ENCODE measurements around the gene TRPM3.

TRPM3 gene

DNA sequence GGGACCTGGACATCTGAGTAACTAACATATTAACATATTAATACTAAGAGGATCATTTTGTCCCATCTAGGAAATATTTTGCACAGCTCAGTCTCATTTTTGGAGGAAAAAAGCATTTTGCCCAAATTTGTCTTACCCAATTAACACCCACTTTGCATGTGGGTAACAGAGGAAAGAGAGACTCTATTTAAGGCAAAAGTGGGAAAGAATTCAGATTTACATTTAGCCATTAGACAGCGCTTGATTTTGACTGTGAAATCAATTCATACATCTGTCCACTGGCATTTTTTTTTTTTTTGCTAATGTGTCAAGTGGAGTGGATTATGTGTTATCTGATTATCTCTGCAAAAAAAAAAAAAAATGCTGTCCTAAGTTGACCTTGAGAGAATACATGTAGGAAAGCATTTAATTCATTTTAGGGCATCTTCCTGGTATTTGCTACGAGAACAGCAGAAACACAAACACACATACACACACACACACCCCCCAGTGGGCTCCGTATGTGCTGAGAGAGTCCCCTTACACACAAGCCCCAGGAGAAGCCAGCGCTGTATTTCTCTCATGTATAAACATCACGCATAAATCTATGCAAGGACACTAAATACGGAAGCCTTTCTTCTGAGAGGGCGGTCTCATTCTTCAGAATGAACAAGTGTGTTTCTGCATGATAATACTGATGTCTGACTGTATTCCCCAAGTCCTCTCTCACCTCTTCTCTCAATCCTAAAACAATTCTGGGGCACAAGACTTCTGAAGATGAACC, 505.0 kb downstream of the TRPM3 start:
- Histone ChIP-seq H3K9ac (ENCODE audit: low read depth, low read length) (no peak overlapping the region), H3K4me1 (ENCODE audit: insufficient read depth, low read length) (no peaks in the 10 kb centered on the region), H3K9me3 (ENCODE audit: control insufficient read depth, insufficient read depth, low read length) (no peaks in the 10 kb centered on the region), H3K36me3 (ENCODE audit: insufficient read depth, low read length) (no peaks in the 10 kb centered on the region)

DNA sequence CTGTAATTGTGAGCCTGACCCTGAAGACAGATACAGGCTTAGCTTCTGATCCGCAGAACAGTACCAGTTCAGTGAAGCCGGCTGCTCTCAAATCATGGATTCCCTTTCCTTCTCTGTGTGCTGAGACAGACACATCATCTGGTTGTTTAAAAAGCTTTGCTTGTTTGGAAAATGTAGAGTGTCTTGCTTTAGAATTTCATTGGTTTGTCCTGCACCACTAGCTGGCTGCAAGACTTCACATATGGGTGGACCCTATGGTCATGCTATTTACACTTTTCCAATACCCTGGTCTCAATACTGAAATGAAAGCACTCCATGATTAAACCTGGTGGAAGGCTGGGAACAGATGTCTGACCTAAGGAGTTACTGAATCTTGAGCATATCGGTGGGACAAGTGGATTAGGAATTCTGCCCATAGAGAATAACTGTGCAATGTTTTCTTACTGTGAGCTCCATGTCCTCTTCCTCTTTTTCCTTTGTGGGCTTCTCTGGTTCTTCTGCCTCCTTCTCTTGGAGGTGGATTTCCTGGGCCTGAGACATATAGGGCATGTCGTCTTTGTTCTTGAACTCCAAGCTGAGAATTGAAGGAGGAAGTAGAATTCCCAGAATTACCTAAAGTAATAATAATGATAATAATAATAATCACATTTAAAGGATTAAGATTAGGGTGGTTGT, 505.8 kb downstream of the TRPM3 start:
- no peaks in the 10 kb centered on the region for H3K36me3 ChIP-seq (ENCODE audit: insufficient read depth, low read length)
- H3K9ac ChIP-seq (ENCODE audit: low read depth, low read length) = no peak overlapping the region
- no peaks in the 10 kb centered on the region for H3K4me1 ChIP-seq (ENCODE audit: insufficient read depth, low read length)
- H3K9me3 ChIP-seq (ENCODE audit: control insufficient read depth, insufficient read depth, low read length) = no peaks in the 10 kb centered on the region

DNA sequence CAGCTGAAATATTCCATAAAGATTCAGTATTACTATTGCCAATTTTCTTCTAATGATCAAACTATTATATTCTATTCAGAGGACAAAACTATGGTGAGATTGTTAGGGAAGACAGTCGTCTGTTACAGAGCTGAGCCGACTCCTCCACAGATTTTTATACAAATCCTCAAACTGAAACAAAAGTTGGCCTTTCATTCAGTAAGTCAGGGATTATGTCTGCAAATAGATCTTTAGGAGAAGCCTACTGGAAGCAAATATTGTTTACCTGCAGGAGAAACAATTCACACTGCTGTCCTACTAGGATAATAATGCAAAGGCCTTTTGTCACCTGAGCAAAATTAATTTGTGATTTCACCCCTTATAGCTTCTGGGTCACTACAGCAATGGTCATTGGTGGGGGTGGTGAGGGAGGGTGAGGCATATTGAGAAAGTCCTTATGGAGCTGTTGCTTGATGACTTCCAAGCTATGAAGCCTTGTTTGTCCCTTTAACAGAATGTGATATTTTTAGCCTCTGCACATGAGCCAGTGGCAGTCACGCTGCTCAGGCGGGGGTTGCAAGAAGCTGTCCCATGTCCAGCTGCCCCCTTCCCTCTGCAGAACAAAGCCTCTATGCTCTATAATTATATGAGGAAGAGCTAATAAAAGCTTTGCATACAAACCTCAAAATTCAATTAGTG, 506.5 kb downstream of the TRPM3 start:
- Histone ChIP-seq H3K36me3 (ENCODE audit: insufficient read depth, low read length) (no peaks in the 10 kb centered on the region), H3K9ac (ENCODE audit: low read depth, low read length) (no peak overlapping the region), H3K9me3 (ENCODE audit: control insufficient read depth, insufficient read depth, low read length) (no peaks in the 10 kb centered on the region), H3K4me1 (ENCODE audit: insufficient read depth, low read length) (no peaks in the 10 kb centered on the region)

DNA sequence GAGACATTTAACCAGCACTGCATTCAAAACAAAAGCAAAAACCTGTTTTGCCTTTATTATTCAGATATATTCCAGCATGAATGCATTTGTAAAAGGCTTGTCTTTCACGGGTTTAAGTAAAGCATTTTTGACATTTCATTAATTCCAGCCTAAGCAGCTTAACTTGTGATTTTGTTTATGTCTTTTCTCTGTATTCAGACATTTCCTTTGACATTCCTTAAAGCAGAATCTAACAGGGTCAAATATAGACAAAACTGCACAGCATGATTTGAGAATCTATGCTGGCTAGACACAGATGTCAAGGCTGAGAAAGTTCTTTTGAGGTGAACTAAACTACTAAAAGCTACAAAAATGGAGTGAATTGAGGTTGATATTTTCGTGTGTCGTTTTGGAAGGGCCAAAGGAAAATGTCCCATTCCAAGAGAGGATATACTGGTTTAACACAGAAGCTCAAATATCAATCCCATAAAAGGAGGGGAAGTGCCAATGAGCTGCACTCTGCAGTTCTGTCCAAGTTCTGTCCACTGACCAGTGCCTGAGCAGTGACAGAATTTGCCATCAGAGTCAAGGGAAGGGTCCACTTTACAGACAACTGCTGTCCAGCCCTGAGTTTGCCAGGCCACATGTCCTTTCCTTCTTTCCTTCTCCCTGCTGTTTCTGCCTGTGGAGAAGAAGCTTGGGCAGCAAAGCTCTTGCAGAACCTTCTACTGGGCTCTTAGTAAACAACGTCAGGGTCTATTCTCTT, 508.2 kb downstream of the TRPM3 start:
- Histone ChIP-seq H3K9ac (ENCODE audit: low read depth, low read length) (no peak overlapping the region), H3K36me3 (ENCODE audit: insufficient read depth, low read length) (no peaks in the 10 kb centered on the region), H3K9me3 (ENCODE audit: control insufficient read depth, insufficient read depth, low read length) (no peaks in the 10 kb centered on the region), H3K4me1 (ENCODE audit: insufficient read depth, low read length) (no peaks in the 10 kb centered on the region)

DNA sequence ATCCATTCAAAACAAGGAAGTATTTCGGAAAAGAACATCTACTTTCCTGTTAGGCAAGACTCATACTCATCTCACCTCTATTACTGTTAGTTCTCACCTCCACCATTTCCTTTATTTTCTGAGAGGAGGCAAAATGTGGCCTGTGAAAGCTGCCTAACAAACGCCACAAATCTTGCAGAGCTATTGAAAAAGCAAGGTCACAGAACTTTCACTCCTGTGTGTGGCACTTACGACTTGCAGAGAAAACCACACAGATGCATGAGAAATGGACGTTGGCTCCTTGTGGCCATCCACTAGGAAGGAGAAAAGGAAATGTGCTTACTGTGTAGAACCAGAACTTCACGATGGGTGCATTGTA, 511.2 kb downstream of the TRPM3 start:
- H3K4me1 ChIP-seq (ENCODE audit: insufficient read depth, low read length) = peaks cover 9% of the 10 kb centered on the region
- no peaks in the 10 kb centered on the region for H3K9me3 ChIP-seq (ENCODE audit: control insufficient read depth, insufficient read depth, low read length)
- H3K36me3 ChIP-seq (ENCODE audit: insufficient read depth, low read length) = no peaks in the 10 kb centered on the region
- no peak overlapping the region for H3K9ac ChIP-seq (ENCODE audit: low read depth, low read length)

DNA sequence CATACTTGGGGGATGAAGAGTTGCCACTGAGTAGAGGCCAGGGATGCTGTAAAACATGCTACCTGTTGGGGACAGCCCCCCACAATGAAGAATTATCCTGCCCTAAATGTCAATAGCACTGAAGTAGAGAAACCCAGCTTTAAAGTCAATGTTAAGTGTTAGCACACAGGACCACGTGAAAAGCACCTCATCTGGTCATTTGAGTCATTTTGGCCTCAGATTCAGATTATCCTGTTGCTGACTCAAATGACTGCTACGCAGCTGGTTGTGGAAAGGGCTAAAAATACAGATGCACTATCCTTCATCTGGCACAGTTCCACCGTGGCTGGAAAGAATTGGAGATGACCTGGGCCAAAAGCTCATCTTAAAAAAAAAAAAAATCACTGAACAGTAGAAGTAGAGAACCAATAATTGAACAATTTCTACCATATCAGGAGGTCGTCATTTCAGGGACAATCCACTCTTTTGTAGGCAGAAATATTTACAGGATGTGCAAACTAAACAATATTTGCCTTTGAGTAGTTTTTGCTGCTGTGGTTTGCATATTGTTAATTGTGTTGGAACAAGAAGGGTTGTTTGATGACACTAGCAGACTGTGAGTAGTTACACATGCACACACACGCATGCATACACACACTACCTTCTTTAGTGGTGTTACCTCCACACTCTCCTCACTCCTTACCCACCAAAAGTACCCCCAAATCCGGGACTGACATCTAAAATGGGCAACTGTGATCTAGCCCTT, 511.7 kb downstream of the TRPM3 start:
- no peaks in the 10 kb centered on the region for H3K36me3 ChIP-seq (ENCODE audit: insufficient read depth, low read length)
- no peaks in the 10 kb centered on the region for H3K9me3 ChIP-seq (ENCODE audit: control insufficient read depth, insufficient read depth, low read length)
- peaks cover 9% of the 10 kb centered on the region for H3K4me1 ChIP-seq (ENCODE audit: insufficient read depth, low read length)
- no peak overlapping the region for H3K9ac ChIP-seq (ENCODE audit: low read depth, low read length)

DNA sequence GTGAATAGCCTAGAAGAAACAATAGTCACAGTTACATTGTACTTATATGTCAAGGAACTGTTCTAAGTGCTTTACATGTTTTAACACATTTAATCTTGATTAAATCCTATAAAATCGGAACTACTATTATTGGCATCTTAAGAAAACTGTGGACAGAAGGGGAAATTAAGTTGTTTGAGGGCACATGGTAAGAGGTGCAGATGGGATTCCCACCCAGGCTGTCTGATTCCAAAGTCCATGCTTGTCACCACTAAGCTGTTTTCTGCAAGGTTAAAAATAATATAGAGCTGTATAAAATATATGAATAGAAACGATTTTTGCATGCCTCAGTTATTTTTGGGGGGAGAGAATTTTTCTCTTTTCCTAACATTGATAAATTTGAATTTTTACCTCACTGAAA, 512.4 kb downstream of the TRPM3 start:
- no peak overlapping the region for H3K9ac ChIP-seq (ENCODE audit: low read depth, low read length)

DNA sequence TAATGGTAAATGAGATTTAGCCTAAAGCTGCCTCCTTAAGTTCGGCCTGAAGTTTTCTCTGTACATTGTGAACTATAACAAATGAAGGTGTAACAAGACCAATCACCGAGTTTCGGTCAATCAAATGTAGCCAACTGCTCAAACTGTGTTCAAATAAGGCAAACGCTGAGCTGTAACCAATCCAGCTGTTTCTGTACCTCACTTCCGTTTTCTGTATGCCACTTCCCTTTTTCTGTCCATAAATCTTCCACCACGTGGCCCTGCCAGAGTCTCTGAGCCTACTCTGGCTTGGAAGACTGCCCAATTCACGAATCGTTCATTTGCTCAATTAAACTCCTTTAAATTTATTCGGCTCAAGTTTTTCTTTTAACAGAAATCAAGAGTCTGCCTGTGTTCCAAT, 513.5 kb downstream of the TRPM3 start:
- H3K36me3 ChIP-seq (ENCODE audit: insufficient read depth, low read length) = no peaks in the 10 kb centered on the region
- H3K4me1 ChIP-seq (ENCODE audit: insufficient read depth, low read length) = peaks cover 9% of the 10 kb centered on the region
- H3K9me3 ChIP-seq (ENCODE audit: control insufficient read depth, insufficient read depth, low read length) = no peaks in the 10 kb centered on the region
- no peak overlapping the region for H3K9ac ChIP-seq (ENCODE audit: low read depth, low read length)

More for the DNA sequence above, 512.4 kb downstream of the TRPM3 start:
- no peaks in the 10 kb centered on the region for H3K9me3 ChIP-seq (ENCODE audit: control insufficient read depth, insufficient read depth, low read length)
- H3K4me1 ChIP-seq (ENCODE audit: insufficient read depth, low read length) = peaks cover 9% of the 10 kb centered on the region
- H3K36me3 ChIP-seq (ENCODE audit: insufficient read depth, low read length) = no peaks in the 10 kb centered on the region

DNA sequence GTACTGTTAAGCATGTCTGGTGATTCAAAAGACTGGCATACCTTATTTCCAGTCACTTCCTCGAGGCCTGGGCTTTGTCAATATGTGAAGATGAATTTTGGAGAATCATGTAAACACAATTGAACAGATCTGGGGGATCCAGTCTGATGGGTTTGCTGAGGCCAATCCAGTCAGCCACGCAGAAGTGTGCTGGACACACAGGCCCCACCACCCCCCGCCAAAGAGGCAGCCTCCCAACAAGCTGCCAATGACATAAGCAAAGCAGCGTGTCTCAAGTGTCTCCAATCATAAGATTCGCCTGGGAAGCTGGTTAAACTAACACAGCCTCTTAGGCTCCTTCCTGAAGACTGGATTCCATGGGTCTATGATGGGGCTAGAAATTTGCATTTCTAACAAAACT, 514.1 kb downstream of the TRPM3 start:
- no peaks in the 10 kb centered on the region for H3K36me3 ChIP-seq (ENCODE audit: insufficient read depth, low read length)
- no peaks in the 10 kb centered on the region for H3K9me3 ChIP-seq (ENCODE audit: control insufficient read depth, insufficient read depth, low read length)
- no peak overlapping the region for H3K9ac ChIP-seq (ENCODE audit: low read depth, low read length)
- H3K4me1 ChIP-seq (ENCODE audit: insufficient read depth, low read length) = peaks cover 9% of the 10 kb centered on the region

DNA sequence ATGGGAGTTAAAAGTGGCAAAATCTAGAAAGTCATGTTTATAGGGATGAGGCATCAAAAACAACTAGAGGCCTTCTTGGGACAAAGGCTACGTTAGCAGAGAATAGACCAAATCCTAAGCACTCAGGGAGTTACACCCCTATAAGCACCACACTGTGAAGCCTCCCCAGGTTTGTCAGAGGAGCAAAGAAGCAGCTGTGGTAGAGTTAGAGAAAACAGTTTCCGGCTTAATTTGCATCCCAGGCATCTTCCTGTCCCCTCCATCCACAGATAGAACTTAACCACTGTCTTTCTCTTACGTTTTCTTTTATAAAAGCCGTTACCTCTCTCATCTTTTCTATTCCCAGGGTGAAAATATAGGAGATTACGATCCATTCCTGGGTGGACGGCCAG, 518.4 kb downstream of the TRPM3 start:
- Histone ChIP-seq H3K9me3 (ENCODE audit: control insufficient read depth, insufficient read depth, low read length) (no peaks in the 10 kb centered on the region), H3K9ac (ENCODE audit: low read depth, low read length) (no peak overlapping the region), H3K4me1 (ENCODE audit: insufficient read depth, low read length) (peaks cover 9% of the 10 kb centered on the region), H3K36me3 (ENCODE audit: insufficient read depth, low read length) (no peaks in the 10 kb centered on the region)

DNA sequence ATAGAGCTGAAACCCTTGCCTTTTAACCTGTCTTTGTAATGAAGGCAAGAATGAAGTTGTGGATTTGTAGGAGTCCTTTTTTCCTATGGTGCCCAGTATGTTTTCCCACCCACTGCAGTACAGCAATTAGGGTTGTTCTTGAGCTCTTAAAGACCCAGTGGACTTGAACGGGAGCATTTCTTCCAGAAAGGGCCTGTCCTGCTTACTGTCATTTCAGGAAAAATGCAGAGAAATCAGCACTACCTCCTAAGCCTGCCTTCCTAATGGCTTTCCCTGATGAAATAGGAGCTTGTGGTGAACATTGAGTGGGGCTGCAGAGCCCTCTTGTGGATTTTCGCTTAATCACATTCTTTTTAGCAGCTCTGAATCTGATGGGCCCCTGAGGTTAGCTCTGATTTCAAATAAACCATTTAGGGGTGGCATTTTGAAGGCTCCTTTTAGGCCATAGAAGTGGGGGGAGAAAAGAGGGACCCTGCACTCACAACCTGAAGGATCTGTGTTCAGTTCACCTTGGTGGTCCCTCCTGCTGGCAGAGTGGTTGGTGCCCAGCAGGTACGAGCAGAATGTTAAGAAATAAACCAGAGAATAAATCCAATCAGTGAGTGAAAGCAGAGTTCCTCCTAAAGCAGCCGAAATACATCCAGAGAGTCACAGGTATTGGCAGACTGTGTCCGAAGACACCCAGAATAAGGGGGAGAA, 519.0 kb downstream of the TRPM3 start:
- H3K9me3 ChIP-seq (ENCODE audit: control insufficient read depth, insufficient read depth, low read length) = no peaks in the 10 kb centered on the region
- H3K4me1 ChIP-seq (ENCODE audit: insufficient read depth, low read length) = peaks cover 9% of the 10 kb centered on the region
- H3K9ac ChIP-seq (ENCODE audit: low read depth, low read length) = no peak overlapping the region
- H3K36me3 ChIP-seq (ENCODE audit: insufficient read depth, low read length) = no peaks in the 10 kb centered on the region

DNA sequence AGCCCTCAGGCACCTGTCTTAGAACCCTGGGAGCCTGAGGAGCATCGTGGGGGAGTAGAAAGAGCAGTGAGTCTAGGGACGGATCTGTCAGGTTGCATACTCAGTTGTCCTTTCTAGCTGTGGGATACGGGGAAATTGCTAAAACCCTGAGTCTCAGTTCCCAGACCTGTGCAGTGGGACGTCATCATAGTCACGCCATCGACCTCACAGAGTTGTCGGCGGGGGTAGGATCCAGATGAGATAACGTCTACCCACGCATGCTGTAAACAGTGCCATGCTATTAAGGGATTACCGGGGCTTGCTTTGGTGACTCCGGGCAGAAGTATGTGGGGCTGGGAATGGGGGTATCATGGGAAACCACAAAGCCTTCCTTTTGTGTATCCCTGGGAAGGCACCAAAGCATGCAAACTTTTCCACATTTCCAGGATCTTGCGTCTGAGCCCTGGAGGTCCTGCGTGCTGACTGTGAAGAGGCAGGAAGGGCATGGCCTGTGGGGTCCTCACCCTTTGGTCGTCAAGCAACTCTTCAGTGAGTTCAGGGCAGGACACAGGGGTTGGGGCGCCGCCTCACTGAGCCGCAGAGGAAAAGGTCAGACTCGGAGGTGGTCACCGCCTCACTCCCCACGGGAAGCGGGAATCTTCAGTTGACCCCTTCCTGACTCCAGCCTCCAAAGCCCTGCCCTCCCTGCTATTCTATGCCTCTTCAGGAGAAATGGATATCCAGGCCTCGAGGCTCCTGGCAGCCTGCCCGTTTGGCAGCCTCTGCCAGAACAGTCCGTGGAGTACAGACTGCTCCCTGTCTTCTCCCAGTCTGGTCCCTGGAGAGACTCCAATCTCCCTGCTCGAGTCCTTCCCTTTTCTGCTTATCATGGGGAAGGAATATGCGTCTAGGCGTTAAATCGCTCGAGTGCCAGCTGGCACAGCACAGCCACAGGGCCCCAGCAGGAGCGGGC, 520.1 kb downstream of the TRPM3 start:
- Histone ChIP-seq H3K36me3 (ENCODE audit: insufficient read depth, low read length) (no peaks in the 10 kb centered on the region), H3K9ac (ENCODE audit: low read depth, low read length) (no peak overlapping the region), H3K4me1 (ENCODE audit: insufficient read depth, low read length) (peaks cover 8% of the 10 kb centered on the region), H3K9me3 (ENCODE audit: control insufficient read depth, insufficient read depth, low read length) (no peaks in the 10 kb centered on the region)

DNA sequence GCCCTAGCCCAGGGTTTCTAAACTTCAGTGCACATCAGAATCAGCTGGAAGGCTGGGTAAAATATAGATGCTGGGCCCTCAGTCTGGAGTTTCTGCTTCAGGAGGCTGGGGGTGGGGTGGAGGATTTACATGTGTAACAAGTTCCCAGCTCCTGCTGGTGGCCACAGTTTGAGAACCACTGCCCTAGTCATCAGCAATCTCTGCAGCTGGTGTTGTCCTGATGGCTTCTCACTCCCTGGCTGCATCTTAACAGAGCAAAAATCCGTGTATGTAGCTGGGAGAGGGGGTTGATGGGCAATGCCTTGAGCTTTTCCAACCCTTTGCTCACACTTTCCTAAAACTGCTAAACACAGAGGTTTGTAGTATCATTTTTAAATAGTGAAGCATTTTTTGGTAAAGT, 520.9 kb downstream of the TRPM3 start:
- H3K9me3 ChIP-seq (ENCODE audit: control insufficient read depth, insufficient read depth, low read length) = no peaks in the 10 kb centered on the region
- H3K4me1 ChIP-seq (ENCODE audit: insufficient read depth, low read length) = peaks cover under 1% of the 10 kb centered on the region
- no peaks in the 10 kb centered on the region for H3K36me3 ChIP-seq (ENCODE audit: insufficient read depth, low read length)
- H3K9ac ChIP-seq (ENCODE audit: low read depth, low read length) = no peak overlapping the region
